IPS-NIHi11 (cell line): ENCODE data around the gene LAMB1.
A peak's percentile ranks its signal among the peaks of the same experiment; 100 is the strongest.
"Not testable (repeated sequence)": the region's sequence is repeated elsewhere in the genome, so short reads cannot be mapped to it uniquely, and the experiment has no call there.

Experiments used
- DNase-seq: peaks from one replicate; pipeline ENCODE4 v3.0.0; 2012; ENCODE audit warnings: mixed read lengths, low spot score

The LAMB1 gene

DNA sequence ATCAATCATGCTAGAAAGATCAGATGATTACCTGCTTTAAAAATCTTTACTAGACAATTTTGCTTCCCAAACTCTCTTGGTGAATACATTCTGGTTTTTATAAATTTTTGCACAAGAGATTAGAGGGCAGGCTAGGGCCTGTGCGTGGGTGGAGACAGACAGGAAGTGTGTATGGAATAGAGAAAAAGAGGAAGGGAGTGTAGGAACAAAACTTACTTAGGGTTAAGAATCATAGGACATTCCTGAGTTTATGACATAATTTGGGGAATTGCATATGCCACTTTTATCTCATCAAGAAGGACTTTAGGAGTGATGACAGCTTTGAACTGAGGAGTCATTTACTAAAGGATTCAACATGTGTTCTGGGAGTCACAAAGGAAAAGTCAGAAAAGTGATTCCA, 31.3 kb downstream of the LAMB1 start:
- DNase-seq: no peak

DNA sequence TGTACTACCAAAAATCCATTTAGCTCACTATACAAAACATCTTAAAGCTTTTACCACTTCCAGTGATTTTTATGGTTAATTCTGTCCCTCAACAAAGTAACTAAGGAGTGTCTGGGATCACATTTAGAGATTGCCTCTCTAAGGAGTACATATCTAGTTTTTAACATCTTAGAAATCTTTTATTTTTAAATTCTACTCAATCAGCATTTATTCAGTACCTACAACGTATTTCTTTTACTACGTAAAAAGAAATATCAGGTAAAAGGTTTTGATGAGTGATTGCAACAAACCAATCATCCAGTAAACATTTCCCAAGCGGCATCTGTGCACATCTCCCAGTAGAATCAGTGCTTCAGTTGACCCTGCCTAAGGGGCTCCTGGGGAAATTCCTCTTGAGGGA, 31.9 kb downstream of the LAMB1 start:
- no peak for DNase-seq

DNA sequence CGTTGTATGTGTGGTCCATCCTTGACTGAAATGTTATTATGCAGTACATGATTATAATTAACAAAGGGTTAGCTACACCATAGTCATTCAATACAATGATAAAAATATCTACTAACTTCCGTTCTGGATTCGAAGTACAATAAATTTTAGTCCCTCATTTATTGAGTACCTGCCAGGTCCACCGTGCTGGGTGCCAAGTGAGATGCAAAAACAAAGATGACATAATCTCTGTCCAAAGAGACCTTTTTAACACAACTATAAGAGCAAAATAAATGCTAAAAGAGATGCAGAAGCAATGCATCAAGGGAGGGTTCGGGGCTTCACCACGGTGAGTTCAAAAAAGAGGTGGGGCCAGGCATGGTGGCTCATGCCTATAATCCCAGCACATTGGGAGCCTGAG, 33.1 kb downstream of the LAMB1 start:
- DNase-seq: no peak

DNA sequence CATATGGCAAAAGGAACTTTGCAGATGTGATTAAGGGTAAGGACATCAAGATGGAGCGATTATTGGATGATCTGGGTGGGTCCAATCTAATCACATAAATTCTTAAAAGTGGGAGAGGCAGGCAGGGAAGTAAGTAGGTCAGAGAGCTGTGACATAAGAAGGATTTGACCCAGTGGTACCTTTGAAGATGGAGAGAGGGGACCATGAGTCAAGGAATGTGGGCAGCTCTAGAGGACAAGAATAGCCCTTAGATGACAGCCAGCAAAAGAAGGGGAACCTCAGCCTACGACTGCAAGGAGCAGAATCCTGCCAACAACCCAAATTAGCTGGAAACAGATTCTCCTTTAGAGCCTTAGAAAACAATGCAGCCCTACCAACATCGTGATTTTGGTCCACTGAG, 34.5 kb downstream of the LAMB1 start:
- DNase-seq: no peak

DNA sequence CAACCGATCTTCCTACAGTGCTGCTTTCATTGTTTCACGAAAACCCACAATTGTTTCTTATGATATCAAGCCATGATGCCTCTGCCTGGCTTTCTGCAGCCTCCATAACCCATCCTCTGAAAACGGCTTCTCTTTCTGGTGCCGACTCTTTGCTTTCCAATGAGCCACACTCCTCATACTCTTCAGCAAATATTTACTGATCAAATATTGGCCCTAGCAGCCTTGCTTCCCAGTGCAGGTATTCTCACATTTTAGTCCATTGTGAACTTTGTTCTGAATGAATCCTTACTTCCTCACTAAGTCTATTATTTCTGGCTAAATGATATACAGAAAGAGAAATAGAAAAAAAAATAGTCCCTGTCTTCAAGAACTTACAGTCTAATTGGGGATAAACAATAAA, 35.5 kb downstream of the LAMB1 start:
- no peak for DNase-seq

DNA sequence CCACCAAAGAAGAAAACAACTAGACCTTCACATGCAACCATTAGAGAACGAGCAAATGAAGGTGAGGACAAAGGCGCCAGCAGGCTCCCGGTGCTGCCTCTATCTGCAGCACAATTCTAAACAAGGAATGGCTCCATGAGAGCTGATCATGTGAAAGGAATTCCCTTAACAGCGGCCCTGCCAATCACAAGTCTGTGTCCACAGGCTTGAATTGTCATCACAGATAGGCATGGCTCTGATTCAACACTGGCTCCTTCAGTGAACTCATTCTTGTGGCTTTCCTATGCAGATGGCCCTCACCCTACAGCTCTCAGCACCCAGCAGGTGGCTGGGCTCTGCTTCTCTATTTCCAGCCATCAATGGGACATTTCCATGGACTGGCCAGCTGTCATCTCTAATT, 36.2 kb downstream of the LAMB1 start:
- DNase-seq: peak; percentile 45

DNA sequence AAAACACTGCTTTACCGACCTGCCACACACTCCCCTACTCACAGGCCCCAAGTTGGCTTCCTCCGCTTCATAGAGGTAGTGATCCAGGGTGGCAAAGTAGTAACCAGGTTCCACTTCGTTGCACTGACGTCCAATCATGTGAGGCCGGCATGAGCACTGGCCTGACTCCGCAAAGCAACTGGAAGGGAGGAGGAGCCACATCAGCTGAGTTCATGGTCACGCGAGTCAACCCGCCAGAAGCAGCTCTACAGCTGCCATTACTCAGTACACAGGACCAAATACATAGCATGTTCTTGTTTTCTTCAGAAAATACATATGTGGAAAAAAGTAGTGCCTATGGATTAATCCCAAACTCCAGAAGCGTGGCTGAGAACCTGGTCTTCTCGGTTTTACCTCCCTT, 38.5 kb downstream of the LAMB1 start:
- no peak for DNase-seq

DNA sequence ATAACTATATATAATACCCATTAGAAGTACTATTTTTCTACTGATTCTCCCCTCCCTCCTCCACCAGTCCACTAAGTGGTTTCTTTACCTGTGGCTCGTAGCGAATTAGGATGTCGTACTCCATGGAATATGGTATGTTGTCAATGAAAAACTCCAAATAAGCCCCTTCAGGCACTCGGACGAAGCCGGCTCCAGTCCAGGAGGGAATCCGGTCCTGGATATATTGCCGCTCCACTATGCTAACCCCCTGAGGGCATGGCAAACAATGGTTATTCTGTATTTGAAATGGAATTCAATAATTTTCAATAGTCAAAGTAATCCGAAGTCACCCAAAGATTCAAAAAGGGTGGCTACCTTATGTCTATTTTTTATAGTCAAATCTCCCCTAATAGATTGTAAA, 40.1 kb downstream of the LAMB1 start:
- no peak for DNase-seq

DNA sequence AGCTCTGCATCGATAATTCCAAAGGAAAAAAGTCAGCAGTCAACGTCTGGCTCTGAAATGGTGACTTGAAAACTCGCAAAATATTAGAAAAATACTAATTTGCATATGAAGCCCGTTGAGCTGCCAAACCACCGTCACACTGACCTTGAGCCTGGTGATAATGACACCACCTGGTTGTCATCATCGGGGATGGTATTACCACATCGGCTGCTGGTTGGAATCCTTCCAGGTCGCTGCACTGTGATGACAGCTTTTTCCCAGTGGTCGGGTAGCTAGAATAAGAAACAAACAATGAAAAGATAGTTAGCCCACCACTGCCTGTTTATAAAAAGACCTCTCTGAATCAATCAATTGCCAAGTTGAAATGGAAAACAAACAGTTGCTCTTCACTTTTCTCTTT, 41.6 kb downstream of the LAMB1 start:
- DNase-seq: no peak

DNA sequence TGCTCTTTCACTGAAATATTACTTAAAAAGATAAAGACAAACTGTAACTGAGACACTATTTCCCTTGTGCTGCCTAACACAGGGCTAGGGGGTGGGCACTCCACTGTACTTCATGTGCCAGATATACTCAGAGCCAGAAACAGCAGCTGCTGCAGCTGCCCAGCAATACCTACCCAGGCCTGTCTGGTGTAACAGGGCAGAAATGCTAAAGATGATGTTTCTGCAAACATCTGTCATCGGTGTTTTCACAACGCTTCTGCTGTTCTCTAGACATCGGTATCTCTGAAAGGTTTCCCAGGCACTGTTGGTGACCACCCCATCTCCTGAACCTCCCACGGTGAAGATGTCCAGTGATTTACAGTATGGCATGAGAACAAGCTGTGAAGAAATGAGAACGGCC, 42.7 kb downstream of the LAMB1 start:
- no peak for DNase-seq

DNA sequence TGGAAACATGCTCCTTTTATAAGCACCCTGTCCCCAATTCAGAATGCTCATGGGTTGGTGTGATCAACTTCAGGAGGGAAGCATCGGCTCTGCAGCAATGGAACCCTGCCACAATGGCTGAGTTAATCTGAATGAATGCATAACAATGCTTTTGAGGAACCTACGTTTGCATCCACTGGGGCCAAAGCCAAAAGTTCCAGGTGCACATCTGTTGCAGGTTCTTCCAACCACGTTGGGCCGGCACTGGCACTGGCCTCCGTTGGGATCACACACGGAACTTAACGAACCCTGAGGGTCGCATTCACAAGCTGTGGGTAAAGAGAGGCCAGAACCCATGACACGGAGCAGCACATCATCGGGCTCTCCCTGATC, 43.4 kb downstream of the LAMB1 start:
- peak; percentile 33 for DNase-seq

DNA sequence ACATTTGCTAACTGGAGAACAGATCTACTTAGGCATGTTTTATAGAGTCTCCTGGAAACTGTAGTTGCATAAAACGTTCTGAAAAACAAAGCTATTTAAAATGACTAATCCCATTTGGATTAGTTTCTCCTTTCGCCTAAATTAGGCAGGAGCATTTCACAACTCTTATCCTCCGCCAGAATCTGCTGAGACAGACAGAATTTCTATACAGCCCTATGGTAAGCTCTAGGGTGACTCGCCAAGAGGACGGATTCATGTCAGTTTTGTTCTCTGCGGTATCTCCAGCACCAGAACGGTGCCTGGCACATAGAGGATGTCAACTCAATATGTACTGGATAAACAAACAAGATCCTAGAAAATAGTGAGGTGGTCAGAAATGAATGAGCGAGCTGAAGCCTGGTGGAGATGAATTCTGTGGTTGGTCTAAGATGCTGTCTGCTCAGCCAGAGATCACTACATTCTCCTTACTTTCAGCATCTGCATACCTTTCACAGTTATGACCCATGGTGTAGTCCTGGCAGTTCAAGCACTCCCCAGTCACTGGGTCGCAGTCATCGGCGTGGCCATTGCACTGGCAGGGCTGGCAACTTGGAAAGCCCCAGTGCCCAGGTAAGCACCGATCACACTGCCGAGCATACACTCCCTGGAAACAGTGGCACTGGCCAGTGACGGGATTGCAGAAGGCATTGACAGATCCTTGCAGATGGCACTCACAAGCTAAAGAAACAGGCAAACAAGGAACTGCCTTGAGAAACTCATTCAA, 44.0 kb downstream of the LAMB1 start:
- DNase-seq: no peak

DNA sequence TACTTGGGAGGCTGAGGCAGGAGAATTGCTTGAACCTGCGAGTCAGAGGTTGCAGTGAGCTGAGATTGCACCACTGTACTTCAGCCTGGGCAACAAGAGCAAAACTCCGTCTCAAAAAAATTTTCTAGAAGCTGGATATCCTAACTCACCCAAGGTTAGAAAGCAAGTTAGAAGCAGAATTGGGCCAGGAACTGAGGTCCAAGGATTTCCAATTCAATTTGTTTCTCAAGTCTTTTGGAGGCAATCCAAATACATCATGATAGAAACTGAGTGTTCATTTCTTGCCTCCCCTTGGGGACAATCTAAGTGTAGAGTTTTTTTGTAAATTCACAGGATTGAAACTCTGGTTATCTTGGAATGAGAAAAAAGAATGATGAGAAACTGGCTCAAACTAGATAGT, 45.5 kb downstream of the LAMB1 start:
- no peak for DNase-seq

DNA sequence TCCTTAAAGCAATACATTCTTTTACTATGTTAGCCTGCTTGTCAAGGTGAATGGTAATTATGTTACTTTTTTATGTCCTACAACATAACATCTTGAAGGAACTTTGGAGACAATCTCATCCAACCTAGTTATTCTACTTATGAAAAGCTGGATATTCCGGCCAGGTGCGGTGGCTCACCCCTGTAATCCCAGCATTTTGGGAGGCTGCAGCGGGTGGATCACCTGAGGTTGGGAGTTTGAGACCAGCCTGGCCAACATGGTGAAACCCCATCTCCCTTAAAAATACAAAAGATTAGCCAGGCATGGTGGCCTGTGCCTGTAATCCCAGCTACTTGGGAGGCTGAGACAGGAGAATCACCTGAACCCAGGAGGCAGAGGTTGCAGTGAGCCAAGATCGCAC, 46.0 kb downstream of the LAMB1 start:
- not testable (repeated sequence) for DNase-seq

DNA sequence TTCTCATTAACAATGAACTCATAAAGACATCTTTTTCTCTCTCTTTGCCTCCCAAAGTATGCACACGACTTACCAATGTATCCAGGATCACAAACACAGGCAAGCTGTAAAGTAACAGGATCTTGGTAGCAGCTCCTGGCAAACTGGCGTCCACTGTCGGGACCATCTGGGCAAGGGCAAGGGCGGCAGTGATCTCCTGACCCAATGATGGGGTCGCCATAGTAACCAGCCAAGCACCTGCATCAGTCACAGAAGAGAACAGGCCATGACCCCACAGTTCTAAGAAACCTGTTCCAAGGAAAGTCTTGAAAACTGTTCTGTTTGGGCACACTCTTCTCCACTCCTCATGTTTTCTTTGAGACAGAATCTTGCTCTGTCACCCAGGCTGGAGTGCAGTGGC, 47.6 kb downstream of the LAMB1 start:
- DNase-seq: no peak

DNA sequence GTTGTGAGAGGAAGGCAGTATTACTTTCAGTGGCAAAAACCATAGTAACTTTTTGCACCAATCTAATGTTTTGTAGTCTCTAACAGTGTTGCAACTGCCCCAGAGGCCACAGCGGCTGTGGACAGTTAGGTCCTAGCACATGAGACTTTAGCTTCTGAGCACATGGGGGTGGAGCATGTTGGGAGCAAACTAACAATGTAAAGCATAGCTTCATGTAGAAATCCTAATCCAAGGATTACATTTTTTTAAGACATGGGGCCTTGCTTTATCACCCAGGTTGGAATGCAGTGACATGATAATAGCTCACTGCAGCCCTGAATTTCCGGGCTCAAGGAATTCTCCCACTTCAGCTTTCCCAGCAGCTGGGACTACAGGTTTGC, 49.0 kb downstream of the LAMB1 start:
- no peak for DNase-seq

DNA sequence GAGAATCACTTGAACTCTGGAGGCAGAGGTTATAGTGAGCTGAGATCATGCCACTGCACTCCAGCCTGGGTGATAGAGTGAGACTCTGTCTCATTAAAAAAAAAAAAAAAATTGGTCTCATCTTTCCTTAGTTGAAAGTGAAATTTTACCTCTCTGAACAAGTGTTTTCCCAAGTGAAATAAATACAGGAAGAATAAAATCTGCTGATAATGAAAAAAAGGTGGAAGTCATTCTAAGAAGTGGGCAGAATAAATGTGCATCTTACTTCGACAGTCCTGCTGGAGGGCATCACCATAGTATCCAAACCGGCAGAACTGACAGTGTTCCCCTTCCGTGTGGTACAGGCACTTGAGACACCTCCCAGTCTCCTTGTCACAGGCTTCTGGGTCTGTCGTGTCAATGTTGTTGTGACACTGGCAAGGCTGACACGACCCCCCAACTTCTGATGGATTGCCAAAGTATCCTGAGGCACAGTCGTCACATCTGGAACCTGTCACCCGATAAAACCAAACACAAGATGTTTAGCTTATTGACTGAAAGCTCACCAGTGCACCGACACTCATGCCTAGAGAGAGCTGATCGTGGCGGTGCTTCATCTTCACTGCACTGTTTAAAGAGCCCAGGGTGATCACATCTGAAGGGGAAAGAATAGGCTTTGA, 49.6 kb downstream of the LAMB1 start:
- no peak for DNase-seq

DNA sequence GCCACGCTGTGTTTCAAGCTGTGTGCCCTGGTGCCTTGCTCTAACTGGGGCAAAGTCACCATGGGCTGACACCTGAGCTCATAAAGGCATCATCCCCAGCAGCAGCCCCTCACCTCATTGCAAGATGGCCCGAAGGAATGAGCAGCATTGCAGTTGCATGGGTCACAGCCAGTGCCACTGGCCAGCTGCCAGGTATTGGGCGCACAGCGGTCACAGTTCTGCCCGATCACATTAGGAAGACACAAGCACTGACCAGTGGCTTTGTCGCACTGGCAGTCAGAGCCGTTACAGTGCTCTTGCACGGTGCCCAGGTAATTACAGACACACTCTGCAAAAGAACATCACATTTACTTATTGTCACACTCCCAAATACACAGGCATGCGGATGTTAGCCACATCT, 51.1 kb downstream of the LAMB1 start:
- no peak for DNase-seq

DNA sequence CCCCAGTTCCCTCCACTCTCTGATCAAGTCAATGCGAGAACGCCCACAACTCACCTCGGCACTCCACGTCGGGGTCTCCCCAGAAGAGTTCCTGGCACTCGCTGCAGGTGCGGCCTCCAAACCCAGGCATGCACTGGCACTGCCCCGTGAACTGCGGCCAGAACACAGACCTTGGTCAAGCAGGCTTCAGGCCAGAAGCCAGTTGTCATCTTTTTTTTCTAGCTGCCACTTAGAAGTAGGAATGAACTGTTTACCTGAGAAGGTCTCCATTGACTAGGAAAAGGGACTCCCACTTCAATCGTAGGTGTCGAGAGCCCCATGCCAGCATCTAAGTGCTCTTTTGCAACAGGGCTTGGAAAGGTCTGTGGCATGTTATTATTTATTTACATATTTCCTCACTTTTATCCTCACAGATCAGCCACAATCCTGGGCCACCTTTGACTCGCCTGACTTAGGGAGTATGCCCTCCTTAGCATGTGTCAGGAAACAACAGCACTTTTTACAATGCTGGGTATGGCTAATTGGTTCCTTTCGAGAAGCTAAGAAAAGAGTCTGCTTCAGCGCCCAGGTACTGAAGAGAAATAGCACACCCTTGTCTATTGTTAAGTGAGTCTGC, 51.7 kb downstream of the LAMB1 start:
- no peak for DNase-seq

DNA sequence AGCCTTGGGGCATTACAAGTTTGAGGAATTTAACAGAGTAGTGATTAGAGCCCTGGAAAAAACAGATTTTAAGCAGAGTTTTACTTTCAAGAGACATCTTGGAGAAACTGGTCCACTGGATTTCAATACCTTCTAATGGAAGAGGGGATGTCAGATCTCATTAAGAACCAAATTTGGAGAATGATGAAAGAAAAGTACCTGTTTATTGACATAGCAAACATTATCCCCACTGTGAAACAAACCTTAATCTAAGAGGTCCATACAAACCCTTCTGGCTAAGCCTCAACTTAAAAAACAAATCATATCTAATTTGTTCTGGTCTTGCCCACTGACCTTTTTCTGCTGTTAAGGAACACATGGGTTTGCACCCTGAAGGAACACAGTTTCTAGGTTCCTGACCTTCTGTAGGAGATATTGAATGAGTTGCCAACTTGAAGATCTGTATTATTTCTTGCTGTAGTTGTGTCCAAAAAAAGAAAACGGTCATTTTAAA, 53.5 kb downstream of the LAMB1 start:
- DNase-seq: no peak

DNA sequence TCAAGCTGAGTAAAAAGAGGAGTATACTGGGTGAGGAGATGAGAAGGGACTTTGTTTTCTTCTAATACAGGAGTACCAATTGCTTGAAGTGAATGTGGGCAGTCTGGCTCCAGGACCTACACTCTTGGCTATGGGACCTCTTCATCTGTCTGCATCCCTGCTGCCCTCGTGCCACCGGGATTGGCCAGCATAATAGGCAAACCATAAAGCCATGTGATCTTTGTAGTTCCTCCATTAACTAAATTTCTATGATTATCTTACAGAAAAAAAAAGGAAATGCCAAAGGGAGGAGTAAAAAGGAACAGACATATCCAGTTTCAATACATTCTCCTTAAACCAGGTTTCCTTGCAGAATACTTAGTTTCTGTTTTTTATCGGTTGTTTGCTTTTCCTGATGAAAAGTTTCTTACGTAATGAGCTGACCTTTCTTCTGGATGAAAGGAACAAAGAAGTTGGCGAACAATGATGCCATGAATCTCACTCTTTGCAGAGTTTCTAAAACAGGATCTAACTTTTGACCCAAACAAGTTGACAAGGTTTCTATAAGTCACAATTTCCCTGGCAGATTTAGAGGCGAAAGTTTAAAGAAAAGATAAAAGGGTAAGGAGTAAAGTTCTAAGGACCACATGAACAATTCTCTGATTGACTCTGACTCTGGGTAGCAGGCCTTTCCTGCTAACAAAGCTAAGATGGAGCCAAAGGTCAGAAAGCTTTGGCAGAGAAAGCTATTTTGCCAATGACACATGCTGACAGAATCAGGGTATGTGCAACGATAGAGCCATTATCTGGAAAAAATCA, 54.1 kb downstream of the LAMB1 start:
- no peak for DNase-seq

DNA sequence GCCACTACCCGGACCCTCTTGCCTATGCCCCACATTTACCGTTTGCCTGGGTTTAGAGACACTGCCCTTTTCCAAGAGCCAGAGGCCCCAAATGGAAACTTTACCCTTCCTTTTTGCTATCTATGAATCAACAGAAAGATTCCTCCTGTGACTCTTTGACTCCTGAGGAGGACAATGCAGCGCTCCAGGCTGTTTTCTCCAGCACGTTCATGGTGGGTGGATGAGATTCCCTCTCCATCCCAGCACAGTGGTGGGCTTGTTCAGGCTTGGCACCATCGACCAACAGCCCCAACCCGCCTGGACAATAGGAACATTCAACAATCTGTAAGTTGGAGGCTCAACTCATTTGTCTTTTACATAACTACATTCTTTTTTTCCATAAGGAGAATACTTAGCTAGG, 56.1 kb downstream of the LAMB1 start:
- DNase-seq: no peak

DNA sequence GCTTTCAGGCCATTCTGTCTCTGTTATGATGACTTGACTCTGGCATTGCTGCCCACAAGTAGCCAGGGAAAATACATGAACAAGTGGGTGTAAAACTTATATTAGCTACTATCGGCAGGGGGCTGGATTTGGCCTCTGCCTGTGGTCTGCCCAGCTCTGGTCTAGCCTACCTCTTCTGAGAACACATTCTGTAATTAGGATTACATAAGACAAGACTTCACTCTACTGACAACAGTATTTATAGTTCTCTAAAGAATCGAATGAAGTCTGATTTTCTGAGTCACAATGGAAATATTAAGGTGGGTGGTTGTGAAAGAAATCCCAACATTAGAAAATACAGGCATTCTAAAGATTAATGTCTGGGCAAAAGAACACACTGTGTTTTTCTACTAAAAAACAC, 56.5 kb downstream of the LAMB1 start:
- DNase-seq: no peak
